Ovary (tissue), 3 donors: Measurements from ENCODE around the gene ACTG1.

Source experiments
- CTCF ChIP-seq, 3 donors: fragments of 450-650 bp in 2 of 3; fragments of 200-600 bp in 1 of 3; IDR thresholded peaks; one replicate each; pipeline versions ENCODE4 v1.5.1 to v1.8.0; 2016 to 2022; ENCODE audit warnings: antibody characterized with exemption in 3 of 3, mild to moderate bottlenecking in 1 of 3
- EP300 ChIP-seq: sonication (generic); formaldehyde crosslinking; IDR thresholded peaks from one replicate; pipeline ENCODE4 v1.6.1; 2017; ENCODE audit warnings: antibody characterized with exemption
- POLR2A ChIP-seq: fragments of 450-650 bp; IDR thresholded peaks from one replicate; pipeline ENCODE4 v1.6.1; 2017; ENCODE audit warnings: antibody characterized with exemption, mild to moderate bottlenecking, moderate library complexity
- donor health status: DM: no; HTN: no; CAD: no.

- no peak for TF ChIP-seq CTCF (IDR thresholded peaks at IDR 0.05)
- no peak for TF ChIP-seq POLR2A
- TF ChIP-seq EP300, result no peak
Observed at GRCh38 chr17:81480140-81481072, 32.2 kb downstream of the ACTG1 start.
